OCI-LY7 (cell line): ENCODE results near the gene GPR35. TPM values are rescaled to one million over a fixed set of nuclear protein-coding genes. Genes with fewer than 3 reads are reported as not detected.

Experiments
- BruUV-seq: library from RNA; stranded (reverse); fragments of 400-500 nt; replicated peaks from 2 replicates; lab custom pipeline; 2021; lab: Mats Ljungman, UMichigan
- CTCF ChIA-PET: fragments of 300-600 bp; sonication (Branson Sonifier 250); formaldehyde crosslinking; loops from one replicate; lab custom pipeline; 2022; ENCODE audit warnings: antibody characterized with exemption; ENCODE audit not compliant: unreplicated experiment; lab: Charles Lee
- POLR2A ChIA-PET: fragments of 300-600 bp; sonication (Branson Sonifier 250); formaldehyde crosslinking; loops from one replicate; lab custom pipeline; 2022; ENCODE audit warnings: antibody characterized with exemption; lab: Charles Lee
- DNase-seq: peaks from one replicate; pipeline ENCODE4 v3.0.0-alpha.2; 2015; ENCODE audit warnings: low spot score
- H2AFZ ChIP-seq: fragments of 200-600 bp; sonication (generic), shearing (Covaris generic); 2 replicates; pipeline ENCODE4 v1.6.1; 2014; ENCODE audit warnings: mild to moderate bottlenecking, antibody characterized with exemption, low read length, moderate library complexity
- H3K27ac ChIP-seq: fragments of 200-600 bp; sonication (generic); 2 replicates; pipeline ENCODE4 v1.5.1; 2014; ENCODE audit warnings: mixed run types, low read depth, mild to moderate bottlenecking, moderate library complexity, low read length, inconsistent platforms; ENCODE audit not compliant: poor library complexity, severe bottlenecking
- H3K36me3 ChIP-seq: fragments of 200-600 bp; sonication (generic); 2 replicates; pipeline ENCODE4 v1.6.1; 2014; ENCODE audit warnings: mild to moderate bottlenecking, antibody characterized with exemption, low read length, moderate library complexity, mixed read lengths; ENCODE audit not compliant: insufficient read depth
- H3K4me1 ChIP-seq: fragments of 200-600 bp; sonication (generic); 2 replicates; pipeline ENCODE4 v1.5.1; 2014; ENCODE audit warnings: mild to moderate bottlenecking, low read length; ENCODE audit not compliant: insufficient read depth, poor library complexity, severe bottlenecking
- H3K4me2 ChIP-seq: fragments of 200-600 bp; sonication (generic); 2 replicates; pipeline ENCODE4 v1.6.1; 2014; ENCODE audit warnings: mild to moderate bottlenecking, low read length
- H3K4me3 ChIP-seq: fragments of 200-600 bp; sonication (generic); 2 replicates; pipeline ENCODE4 v1.5.1; 2014; ENCODE audit warnings: mild to moderate bottlenecking, low read depth, low read length; ENCODE audit not compliant: poor library complexity, severe bottlenecking
- H3K79me2 ChIP-seq: fragments of 200-600 bp; sonication (generic); 2 replicates; pipeline ENCODE4 v1.6.1; 2016; ENCODE audit warnings: low read depth, mild to moderate bottlenecking, low read length, moderate library complexity, mixed read lengths; ENCODE audit not compliant: insufficient read depth
- H3K9me2 ChIP-seq: fragments of 200-600 bp; sonication (generic); 2 replicates; pipeline ENCODE4 v1.6.1; 2016; ENCODE audit warnings: mild to moderate bottlenecking, low read length, mixed read lengths; ENCODE audit not compliant: insufficient read depth
- H3K9me3 ChIP-seq: fragments of 200-600 bp; sonication (generic); 2 replicates; pipeline ENCODE4 v1.6.1; 2014; ENCODE audit warnings: mild to moderate bottlenecking, mixed run types, low read length, mixed read lengths
- H4K20me1 ChIP-seq: fragments of 200-600 bp; sonication (generic); 2 replicates; pipeline ENCODE4 v1.6.1; 2014; ENCODE audit warnings: mild to moderate bottlenecking, antibody characterized with exemption, low read length, moderate library complexity, mixed read lengths; ENCODE audit not compliant: insufficient read depth
- CTCF ChIP-seq: fragments of 200-600 bp; sonication (generic); conservative IDR thresholded peaks from 2 replicates; pipeline ENCODE4 v1.5.1; 2014; ENCODE audit warnings: mild to moderate bottlenecking, antibody characterized with exemption, low read length, moderate library complexity, mixed read lengths
- EZH2phosphoT487 ChIP-seq: fragments of 200-600 bp; sonication (generic); IDR thresholded peaks from 2 replicates; pipeline ENCODE4 v1.6.1; 2018; ENCODE audit warnings: low read depth, borderline replicate concordance, mild to moderate bottlenecking, mixed run types, antibody characterized with exemption, low read length, moderate library complexity, mixed read lengths
- intact Hi-C: fragments of 100-400 bp; cut with micrococcal nuclease; formaldehyde crosslinking; loops from one replicate; pipeline ENCODE4 v1.10.0; 2022; ENCODE audit not compliant: unreplicated experiment
- total RNA-seq, 2 experiments: library from RNA; depleted of rRNA in 1 of 2; stranded (reverse); fragments of >200 nt in 1 of 2; shearing (Covaris generic) in 1 of 2; gene quantifications; 2 replicates each; pipeline ENCODE4 v1.2.3, GENCODE V29; 2014 to 2022

Gene GPR35
- total RNA-seq, 2 experiments from 2014 or later, result 0.88 to 2.4 TPM

- no peak overlapping the region for H3K27ac ChIP-seq
- no peaks in the 10 kb centered on the region for H3K9me2 ChIP-seq
- H4K20me1 ChIP-seq, result no peaks in the 10 kb centered on the region
- peaks cover 6% of the 10 kb centered on the region for H3K4me1 ChIP-seq
- no peaks in the 10 kb centered on the region for H3K79me2 ChIP-seq
- ChIA-PET POLR2A (interaction anchor here (0.9 kb wide), 1 partner anchor 57 kb away, joined by 3 read pairs; no protein-coding TSS in a partner anchor), CTCF (no interaction called here)
- TF ChIP-seq EZH2phosphoT487 (no peak), CTCF (no peak)
- H3K4me2 ChIP-seq, result no peak overlapping the region
- intact Hi-C loops, result no loop called here
- H3K36me3 ChIP-seq, result no peaks in the 10 kb centered on the region
- no peaks in the 10 kb centered on the region; the same call in 1 of the 2 replicates for H3K9me3 ChIP-seq
- BruUV-seq, result no TSS peak
- DNase-seq, result no peak
- H3K4me3 ChIP-seq, result no peak overlapping the region
- no peak overlapping the region for H2AFZ ChIP-seq
Observed at GRCh38 chr2:240622531-240623235, 2.6 kb upstream of the GPR35 start.

GRCh38 chr2:240623531-240624010 is 1.7 kb upstream of the GPR35 start:
- Histone ChIP-seq H2AFZ (no peak overlapping the region), H3K9me3 (no peaks in the 10 kb centered on the region; the same call in 1 of the 2 replicates), H3K27ac (no peak overlapping the region), H3K4me3 (no peak overlapping the region), H4K20me1 (no peaks in the 10 kb centered on the region), H3K9me2 (no peaks in the 10 kb centered on the region), H3K4me1 (peaks cover 6% of the 10 kb centered on the region), H3K79me2 (no peaks in the 10 kb centered on the region), H3K4me2 (no peak overlapping the region), H3K36me3 (no peaks in the 10 kb centered on the region)
- BruUV-seq, result no TSS peak
- intact Hi-C loops, result no loop called here
- POLR2A ChIA-PET, result no interaction called here
- no peak for TF ChIP-seq EZH2phosphoT487
- TF ChIP-seq CTCF, result no peak
- CTCF ChIA-PET, result interaction anchor here (0.8 kb wide), 1 partner anchor 45 kb away, joined by 6 read pairs; no protein-coding TSS in a partner anchor
- no peak for DNase-seq
